OCI-LY1 (cell line): ENCODE measurements around the gene VTA1.

ENCODE experiments used
- EZH2 ChIP-seq: fragments of 200-600 bp; sonication (generic), shearing (Covaris generic); IDR thresholded peaks from 2 replicates; pipeline ENCODE4 v1.8.0; 2017; ENCODE audit warnings: borderline replicate concordance, mixed run types, mild to moderate bottlenecking, antibody characterized with exemption, low read length, moderate library complexity, mixed read lengths
- TF ChIP-seq, protein P1 (sequence below): fragments of 200-600 bp; sonication (generic), shearing (Covaris generic); IDR thresholded peaks from 2 replicates; pipeline ENCODE4 v1.5.1; 2017; ENCODE audit warnings: mild to moderate bottlenecking, antibody characterized with exemption, low read length, moderate library complexity, mixed read lengths

DNA sequence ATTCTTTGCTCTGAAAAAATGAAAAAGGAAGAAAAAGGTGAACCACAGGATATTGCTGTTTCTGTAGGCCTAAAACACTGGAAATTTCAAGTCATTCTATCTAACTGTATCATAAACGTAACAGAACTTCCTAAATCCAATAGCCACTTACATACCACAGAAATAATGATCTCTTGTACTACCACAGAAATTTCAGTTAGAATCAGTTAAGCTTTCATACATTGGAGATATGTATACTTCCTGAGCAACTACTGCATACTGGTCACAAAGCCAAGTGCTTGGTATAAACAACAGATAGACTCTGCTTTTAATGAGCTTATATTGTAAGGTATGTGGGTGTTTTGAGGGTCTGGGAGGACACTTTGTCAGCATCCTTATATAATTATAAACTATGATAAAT is 38.6 kb downstream of the VTA1 start:
- TF ChIP-seq EZH2: no peak
- TF ChIP-seq, protein P1, sequence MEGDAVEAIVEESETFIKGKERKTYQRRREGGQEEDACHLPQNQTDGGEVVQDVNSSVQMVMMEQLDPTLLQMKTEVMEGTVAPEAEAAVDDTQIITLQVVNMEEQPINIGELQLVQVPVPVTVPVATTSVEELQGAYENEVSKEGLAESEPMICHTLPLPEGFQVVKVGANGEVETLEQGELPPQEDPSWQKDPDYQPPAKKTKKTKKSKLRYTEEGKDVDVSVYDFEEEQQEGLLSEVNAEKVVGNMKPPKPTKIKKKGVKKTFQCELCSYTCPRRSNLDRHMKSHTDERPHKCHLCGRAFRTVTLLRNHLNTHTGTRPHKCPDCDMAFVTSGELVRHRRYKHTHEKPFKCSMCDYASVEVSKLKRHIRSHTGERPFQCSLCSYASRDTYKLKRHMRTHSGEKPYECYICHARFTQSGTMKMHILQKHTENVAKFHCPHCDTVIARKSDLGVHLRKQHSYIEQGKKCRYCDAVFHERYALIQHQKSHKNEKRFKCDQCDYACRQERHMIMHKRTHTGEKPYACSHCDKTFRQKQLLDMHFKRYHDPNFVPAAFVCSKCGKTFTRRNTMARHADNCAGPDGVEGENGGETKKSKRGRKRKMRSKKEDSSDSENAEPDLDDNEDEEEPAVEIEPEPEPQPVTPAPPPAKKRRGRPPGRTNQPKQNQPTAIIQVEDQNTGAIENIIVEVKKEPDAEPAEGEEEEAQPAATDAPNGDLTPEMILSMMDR: no peak
